SK-N-SH treated with all-trans-retinoic acid at 6 μM for 48 hours (cell line): ENCODE data around the gene DCBLD2.

Experiments used
- ATAC-seq: fragments of 200-7000 bp; cut with Tn5 transposase; 3 replicates; pipeline ENCODE4 v1.9.1; 2020; ENCODE audit warnings: mild to moderate bottlenecking, moderate library complexity
- ARNTL ChIP-seq: fragments of 450-650 bp; formaldehyde crosslinking; IDR thresholded peaks from 2 replicates; pipeline ENCODE4 v1.5.0; 2020; ENCODE audit warnings: low read depth, mild to moderate bottlenecking, moderate library complexity, borderline replicate concordance
- BACH2 ChIP-seq: fragments of 250-450 bp; sonication (Bioruptor Pico); IDR thresholded peaks from 2 replicates; pipeline ENCODE4 v1.9.0; 2021; ENCODE audit warnings: mild to moderate bottlenecking, borderline replicate concordance
- CSDC2 ChIP-seq: fragments of 250-450 bp; sonication (Bioruptor Pico); IDR thresholded peaks from 2 replicates; pipeline ENCODE4 v1.5.0; 2020; ENCODE audit warnings: mild to moderate bottlenecking, moderate library complexity
- GLIS3 ChIP-seq: fragments of 250-450 bp; sonication (Bioruptor Pico); IDR thresholded peaks from 2 replicates; pipeline ENCODE4 v1.5.0; 2020; ENCODE audit warnings: mild to moderate bottlenecking, moderate library complexity
- ISL1 ChIP-seq: fragments of 250-450 bp; sonication (Bioruptor Pico); IDR thresholded peaks from 2 replicates; pipeline ENCODE4 v2.1.2; 2022; ENCODE audit warnings: mild to moderate bottlenecking, moderate library complexity
- OSR1 ChIP-seq: fragments of 250-450 bp; sonication (Bioruptor Pico); IDR thresholded peaks from 2 replicates; pipeline ENCODE4 v1.8.0; 2022; ENCODE audit warnings: moderate library complexity, mild to moderate bottlenecking, inconsistent platforms
- PPARA ChIP-seq: fragments of 250-450 bp; sonication (Bioruptor Pico); IDR thresholded peaks from 2 replicates; pipeline ENCODE4 v1.5.0; 2020; ENCODE audit warnings: mild to moderate bottlenecking, borderline replicate concordance
- RARB ChIP-seq: fragments of 250-450 bp; sonication (Bioruptor Pico); IDR thresholded peaks from 2 replicates; pipeline ENCODE4 v1.8.0; 2021; ENCODE audit warnings: mild to moderate bottlenecking, moderate library complexity
- SNAI2 ChIP-seq: fragments of 250-450 bp; sonication (Bioruptor Pico); IDR thresholded peaks from 2 replicates; pipeline ENCODE4 v1.5.0; 2020; ENCODE audit warnings: mild to moderate bottlenecking, moderate library complexity
- TCF4 ChIP-seq: fragments of 250-450 bp; sonication (Bioruptor Pico); IDR thresholded peaks from 2 replicates; pipeline ENCODE4 v1.8.0; 2021; ENCODE audit warnings: mild to moderate bottlenecking, moderate library complexity, borderline replicate concordance
- TOX ChIP-seq: fragments of 250-450 bp; sonication (Bioruptor Pico); IDR thresholded peaks from 2 replicates; pipeline ENCODE4 v1.8.0; 2021; ENCODE audit warnings: mild to moderate bottlenecking, moderate library complexity, borderline replicate concordance
- ZC3H10 ChIP-seq: fragments of 250-450 bp; sonication (Bioruptor Pico); IDR thresholded peaks from 2 replicates; pipeline ENCODE4 v1.5.1; 2021; ENCODE audit warnings: mild to moderate bottlenecking, moderate library complexity
- ZFP3 ChIP-seq: fragments of 250-450 bp; sonication (Bioruptor Pico); IDR thresholded peaks from 2 replicates; pipeline ENCODE4 v1.5.0; 2020; ENCODE audit warnings: mild to moderate bottlenecking, moderate library complexity
- ZFP30 ChIP-seq: fragments of 450-650 bp; formaldehyde crosslinking; IDR thresholded peaks from 2 replicates; pipeline ENCODE4 v1.5.0; 2022; ENCODE audit warnings: mild to moderate bottlenecking, moderate library complexity
- ZNF70 ChIP-seq: fragments of 450-650 bp; formaldehyde crosslinking; IDR thresholded peaks from 2 replicates; pipeline ENCODE4 v1.5.0; 2020; ENCODE audit warnings: mild to moderate bottlenecking, moderate library complexity
- ZNF8 ChIP-seq: fragments of 450-650 bp; formaldehyde crosslinking; IDR thresholded peaks from 2 replicates; pipeline ENCODE4 v1.5.0; 2020; ENCODE audit warnings: mild to moderate bottlenecking, moderate library complexity
- TF ChIP-seq, protein P1 (sequence below): fragments of 250-450 bp; sonication (Bioruptor Pico); IDR thresholded peaks from 2 replicates; pipeline ENCODE4 v1.8.0; 2021; ENCODE audit warnings: low read depth, mild to moderate bottlenecking, moderate library complexity, borderline replicate concordance
- TF ChIP-seq, protein P2 (sequence below): fragments of 250-450 bp; sonication (Bioruptor Pico); IDR thresholded peaks from 2 replicates; pipeline ENCODE4 v1.8.0; 2020; ENCODE audit warnings: mild to moderate bottlenecking, moderate library complexity, borderline replicate concordance
- TF ChIP-seq, protein P3 (sequence below): fragments of 250-450 bp; sonication (Bioruptor Pico); IDR thresholded peaks from 2 replicates; pipeline ENCODE4 v1.5.0; 2020; ENCODE audit warnings: mild to moderate bottlenecking, moderate library complexity
- TF ChIP-seq, protein P4 (sequence below): fragments of 250-450 bp; sonication (Bioruptor Pico); IDR thresholded peaks from 2 replicates; pipeline ENCODE4 v1.5.1; 2020; ENCODE audit warnings: low read depth, mild to moderate bottlenecking, moderate library complexity
- TF ChIP-seq, protein P5 (sequence below): fragments of 250-450 bp; sonication (Bioruptor Pico); IDR thresholded peaks from 2 replicates; pipeline ENCODE4 v1.5.1; 2021; ENCODE audit warnings: mild to moderate bottlenecking, moderate library complexity

DCBLD2 gene

DNA sequence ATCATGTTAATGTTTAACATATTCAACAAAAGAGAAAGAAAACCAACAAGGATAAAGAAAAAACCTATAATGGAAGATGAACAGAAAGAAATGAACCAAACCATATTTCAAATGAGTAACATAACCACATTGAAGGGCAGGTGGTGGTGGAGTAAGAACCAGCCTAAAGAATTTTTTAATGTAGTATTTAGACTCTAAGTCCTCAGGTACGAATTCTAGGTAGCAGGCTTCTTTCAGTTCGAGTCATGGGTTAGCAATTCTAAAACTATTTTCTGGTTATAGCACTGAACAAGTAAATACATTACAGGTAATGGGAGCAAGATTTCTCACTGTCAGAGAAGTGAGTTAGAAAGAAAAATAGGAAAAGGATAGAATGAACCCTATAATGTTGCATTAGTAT lies 24.4 kb downstream of the DCBLD2 start (continued):
- TF ChIP-seq, protein P1, sequence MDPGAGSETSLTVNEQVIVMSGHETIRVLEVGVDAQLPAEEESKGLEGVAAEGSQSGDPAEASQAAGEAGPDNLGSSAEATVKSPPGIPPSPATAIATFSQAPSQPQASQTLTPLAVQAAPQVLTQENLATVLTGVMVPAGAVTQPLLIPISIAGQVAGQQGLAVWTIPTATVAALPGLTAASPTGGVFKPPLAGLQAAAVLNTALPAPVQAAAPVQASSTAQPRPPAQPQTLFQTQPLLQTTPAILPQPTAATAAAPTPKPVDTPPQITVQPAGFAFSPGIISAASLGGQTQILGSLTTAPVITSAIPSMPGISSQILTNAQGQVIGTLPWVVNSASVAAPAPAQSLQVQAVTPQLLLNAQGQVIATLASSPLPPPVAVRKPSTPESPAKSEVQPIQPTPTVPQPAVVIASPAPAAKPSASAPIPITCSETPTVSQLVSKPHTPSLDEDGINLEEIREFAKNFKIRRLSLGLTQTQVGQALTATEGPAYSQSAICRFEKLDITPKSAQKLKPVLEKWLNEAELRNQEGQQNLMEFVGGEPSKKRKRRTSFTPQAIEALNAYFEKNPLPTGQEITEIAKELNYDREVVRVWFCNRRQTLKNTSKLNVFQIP: no peak
- no peak for TF ChIP-seq BACH2
- no peak for TF ChIP-seq TOX (CRISPR knock-in tag)
- TF ChIP-seq ZNF70 (CRISPR knock-in tag): no peak
- TF ChIP-seq PPARA (CRISPR knock-in tag): no peak
- TF ChIP-seq, protein P2, sequence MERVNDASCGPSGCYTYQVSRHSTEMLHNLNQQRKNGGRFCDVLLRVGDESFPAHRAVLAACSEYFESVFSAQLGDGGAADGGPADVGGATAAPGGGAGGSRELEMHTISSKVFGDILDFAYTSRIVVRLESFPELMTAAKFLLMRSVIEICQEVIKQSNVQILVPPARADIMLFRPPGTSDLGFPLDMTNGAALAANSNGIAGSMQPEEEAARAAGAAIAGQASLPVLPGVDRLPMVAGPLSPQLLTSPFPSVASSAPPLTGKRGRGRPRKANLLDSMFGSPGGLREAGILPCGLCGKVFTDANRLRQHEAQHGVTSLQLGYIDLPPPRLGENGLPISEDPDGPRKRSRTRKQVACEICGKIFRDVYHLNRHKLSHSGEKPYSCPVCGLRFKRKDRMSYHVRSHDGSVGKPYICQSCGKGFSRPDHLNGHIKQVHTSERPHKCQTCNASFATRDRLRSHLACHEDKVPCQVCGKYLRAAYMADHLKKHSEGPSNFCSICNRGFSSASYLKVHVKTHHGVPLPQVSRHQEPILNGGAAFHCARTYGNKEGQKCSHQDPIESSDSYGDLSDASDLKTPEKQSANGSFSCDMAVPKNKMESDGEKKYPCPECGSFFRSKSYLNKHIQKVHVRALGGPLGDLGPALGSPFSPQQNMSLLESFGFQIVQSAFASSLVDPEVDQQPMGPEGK: no peak
- no peak for TF ChIP-seq CSDC2 (CRISPR knock-in tag)

DNA sequence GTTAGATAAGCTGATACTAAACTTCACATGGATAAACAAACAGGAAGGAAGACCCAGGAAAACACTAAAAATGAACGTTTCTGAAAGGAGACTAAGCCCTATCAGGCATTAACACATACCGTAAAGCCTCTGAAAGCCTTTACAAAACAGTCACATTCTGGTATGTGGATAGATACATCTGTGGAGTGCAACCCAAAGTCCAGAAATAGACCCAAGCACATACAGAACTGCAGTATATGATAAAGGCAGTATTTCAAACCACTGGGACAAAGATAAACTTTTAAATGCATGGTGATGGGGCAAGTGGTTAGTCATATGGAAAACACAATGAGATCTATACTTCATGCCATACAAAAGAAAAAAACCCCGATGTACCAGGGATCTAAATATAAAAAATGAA lies 26.0 kb downstream of the DCBLD2 start:
- TF ChIP-seq GLIS3 (CRISPR knock-in tag) (no peak), OSR1 (CRISPR knock-in tag) (no peak), RARB (CRISPR knock-in tag) (no peak), ZC3H10 (CRISPR knock-in tag) (no peak), TOX (CRISPR knock-in tag) (no peak), ISL1 (CRISPR knock-in tag) (no peak), ZFP3 (CRISPR knock-in tag) (no peak), ZNF70 (CRISPR knock-in tag) (no peak), BACH2 (no peak), ZNF8 (CRISPR knock-in tag) (no peak), ARNTL (no peak), ZFP30 (CRISPR knock-in tag) (no peak), CSDC2 (CRISPR knock-in tag) (no peak), TCF4 (CRISPR knock-in tag) (no peak)
- TF ChIP-seq, protein P1: no peak
- TF ChIP-seq, protein P3, sequence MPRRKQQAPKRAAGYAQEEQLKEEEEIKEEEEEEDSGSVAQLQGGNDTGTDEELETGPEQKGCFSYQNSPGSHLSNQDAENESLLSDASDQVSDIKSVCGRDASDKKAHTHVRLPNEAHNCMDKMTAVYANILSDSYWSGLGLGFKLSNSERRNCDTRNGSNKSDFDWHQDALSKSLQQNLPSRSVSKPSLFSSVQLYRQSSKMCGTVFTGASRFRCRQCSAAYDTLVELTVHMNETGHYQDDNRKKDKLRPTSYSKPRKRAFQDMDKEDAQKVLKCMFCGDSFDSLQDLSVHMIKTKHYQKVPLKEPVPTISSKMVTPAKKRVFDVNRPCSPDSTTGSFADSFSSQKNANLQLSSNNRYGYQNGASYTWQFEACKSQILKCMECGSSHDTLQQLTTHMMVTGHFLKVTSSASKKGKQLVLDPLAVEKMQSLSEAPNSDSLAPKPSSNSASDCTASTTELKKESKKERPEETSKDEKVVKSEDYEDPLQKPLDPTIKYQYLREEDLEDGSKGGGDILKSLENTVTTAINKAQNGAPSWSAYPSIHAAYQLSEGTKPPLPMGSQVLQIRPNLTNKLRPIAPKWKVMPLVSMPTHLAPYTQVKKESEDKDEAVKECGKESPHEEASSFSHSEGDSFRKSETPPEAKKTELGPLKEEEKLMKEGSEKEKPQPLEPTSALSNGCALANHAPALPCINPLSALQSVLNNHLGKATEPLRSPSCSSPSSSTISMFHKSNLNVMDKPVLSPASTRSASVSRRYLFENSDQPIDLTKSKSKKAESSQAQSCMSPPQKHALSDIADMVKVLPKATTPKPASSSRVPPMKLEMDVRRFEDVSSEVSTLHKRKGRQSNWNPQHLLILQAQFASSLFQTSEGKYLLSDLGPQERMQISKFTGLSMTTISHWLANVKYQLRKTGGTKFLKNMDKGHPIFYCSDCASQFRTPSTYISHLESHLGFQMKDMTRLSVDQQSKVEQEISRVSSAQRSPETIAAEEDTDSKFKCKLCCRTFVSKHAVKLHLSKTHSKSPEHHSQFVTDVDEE (CRISPR knock-in tag): no peak
- TF ChIP-seq, protein P2: no peak
- no peak for ATAC-seq

DNA sequence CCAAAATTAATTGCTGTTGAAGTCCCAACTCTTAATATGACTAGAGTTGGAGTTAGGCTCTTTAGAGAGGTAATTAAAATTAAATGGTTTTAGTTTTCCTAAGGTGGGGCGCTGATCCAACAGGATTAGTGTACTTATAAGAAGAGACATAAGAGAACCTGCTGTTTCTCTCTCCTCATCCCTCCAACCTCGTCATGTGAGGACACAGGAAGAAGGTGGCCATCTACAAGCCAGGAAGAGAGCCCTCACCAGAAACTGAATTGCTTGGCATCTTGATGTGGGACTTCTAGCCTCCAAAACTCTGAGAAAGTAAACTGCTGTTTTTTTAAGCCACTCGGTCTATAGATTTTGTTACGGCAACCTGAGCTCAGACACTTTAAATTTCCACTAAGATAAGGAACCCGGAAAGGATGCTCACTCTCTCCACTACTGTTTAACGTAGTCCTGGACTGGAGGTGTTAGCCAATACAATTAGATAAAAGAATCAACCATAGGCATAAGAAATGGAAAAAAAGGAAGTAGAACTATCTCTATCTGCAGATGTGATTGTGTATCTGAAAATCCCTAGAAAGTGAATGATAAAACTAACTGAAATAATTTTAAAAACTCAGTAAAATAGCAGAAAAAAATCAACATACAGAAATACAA lies 26.8 kb downstream of the DCBLD2 start:
- no peak for ATAC-seq
- TF ChIP-seq ARNTL (no peak), OSR1 (CRISPR knock-in tag) (no peak), CSDC2 (CRISPR knock-in tag) (no peak), ZNF70 (CRISPR knock-in tag) (no peak), TCF4 (CRISPR knock-in tag) (no peak), ZFP3 (CRISPR knock-in tag) (no peak), BACH2 (no peak), GLIS3 (CRISPR knock-in tag) (no peak), ZC3H10 (CRISPR knock-in tag) (no peak), SNAI2 (CRISPR knock-in tag) (no peak), ZNF8 (CRISPR knock-in tag) (no peak)
- TF ChIP-seq, protein P4, sequence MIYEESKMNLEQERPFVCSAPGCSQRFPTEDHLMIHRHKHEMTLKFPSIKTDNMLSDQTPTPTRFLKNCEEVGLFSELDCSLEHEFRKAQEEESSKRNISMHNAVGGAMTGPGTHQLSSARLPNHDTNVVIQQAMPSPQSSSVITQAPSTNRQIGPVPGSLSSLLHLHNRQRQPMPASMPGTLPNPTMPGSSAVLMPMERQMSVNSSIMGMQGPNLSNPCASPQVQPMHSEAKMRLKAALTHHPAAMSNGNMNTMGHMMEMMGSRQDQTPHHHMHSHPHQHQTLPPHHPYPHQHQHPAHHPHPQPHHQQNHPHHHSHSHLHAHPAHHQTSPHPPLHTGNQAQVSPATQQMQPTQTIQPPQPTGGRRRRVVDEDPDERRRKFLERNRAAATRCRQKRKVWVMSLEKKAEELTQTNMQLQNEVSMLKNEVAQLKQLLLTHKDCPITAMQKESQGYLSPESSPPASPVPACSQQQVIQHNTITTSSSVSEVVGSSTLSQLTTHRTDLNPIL (CRISPR knock-in tag): no peak
- TF ChIP-seq, protein P5, sequence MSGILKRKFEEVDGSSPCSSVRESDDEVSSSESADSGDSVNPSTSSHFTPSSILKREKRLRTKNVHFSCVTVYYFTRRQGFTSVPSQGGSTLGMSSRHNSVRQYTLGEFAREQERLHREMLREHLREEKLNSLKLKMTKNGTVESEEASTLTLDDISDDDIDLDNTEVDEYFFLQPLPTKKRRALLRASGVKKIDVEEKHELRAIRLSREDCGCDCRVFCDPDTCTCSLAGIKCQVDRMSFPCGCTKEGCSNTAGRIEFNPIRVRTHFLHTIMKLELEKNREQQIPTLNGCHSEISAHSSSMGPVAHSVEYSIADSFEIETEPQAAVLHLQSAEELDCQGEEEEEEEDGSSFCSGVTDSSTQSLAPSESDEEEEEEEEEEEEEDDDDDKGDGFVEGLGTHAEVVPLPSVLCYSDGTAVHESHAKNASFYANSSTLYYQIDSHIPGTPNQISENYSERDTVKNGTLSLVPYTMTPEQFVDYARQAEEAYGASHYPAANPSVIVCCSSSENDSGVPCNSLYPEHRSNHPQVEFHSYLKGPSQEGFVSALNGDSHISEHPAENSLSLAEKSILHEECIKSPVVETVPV (CRISPR knock-in tag): no peak
- TF ChIP-seq, protein P3 (CRISPR knock-in tag): no peak
